IPS DF 19.7 (cell line): ENCODE measurements around the gene PEX26.
"Not testable (repeated sequence)": the region's sequence is repeated elsewhere in the genome, so short reads cannot be mapped to it uniquely, and the experiment has no call there.

ENCODE experiments used
- DNase-seq: peaks from one replicate; pipeline ENCODE4 v3.0.0-alpha.2; 2013; ENCODE audit warnings: low read depth, low spot score

The PEX26 gene

DNA sequence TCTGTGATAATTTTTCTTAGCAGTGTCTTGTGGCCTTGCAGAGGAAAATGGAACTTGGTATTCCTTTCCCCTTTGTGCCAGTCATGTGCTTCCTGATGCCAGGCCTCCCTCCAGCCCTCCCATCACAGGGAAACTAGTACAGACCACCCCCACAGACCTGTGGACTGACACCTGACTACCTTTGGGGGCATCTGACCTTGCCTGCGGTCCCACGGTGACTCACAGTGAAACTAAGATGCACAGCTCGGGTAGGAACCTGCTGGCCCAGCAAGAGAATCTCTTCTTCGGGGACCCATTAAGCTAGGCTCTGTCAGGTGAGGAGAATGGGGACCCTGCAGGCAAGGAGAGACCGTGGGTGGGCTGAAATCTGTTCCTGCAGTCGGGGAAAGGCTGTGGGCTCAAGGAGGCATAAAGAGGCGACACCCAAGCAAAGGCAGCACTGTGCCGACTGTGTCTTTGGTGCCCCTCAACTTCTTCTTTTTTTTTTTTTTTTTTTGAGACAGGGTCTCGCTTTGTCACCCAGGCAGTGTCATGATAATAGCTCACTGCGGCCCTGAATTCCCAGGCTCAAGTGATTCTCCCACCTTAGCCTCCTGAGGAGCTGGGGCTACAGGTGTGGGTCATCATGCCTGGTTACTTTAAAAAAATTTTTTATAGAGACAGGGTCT lies 20.8 kb upstream of the PEX26 start:
- DNase-seq: no peak

DNA sequence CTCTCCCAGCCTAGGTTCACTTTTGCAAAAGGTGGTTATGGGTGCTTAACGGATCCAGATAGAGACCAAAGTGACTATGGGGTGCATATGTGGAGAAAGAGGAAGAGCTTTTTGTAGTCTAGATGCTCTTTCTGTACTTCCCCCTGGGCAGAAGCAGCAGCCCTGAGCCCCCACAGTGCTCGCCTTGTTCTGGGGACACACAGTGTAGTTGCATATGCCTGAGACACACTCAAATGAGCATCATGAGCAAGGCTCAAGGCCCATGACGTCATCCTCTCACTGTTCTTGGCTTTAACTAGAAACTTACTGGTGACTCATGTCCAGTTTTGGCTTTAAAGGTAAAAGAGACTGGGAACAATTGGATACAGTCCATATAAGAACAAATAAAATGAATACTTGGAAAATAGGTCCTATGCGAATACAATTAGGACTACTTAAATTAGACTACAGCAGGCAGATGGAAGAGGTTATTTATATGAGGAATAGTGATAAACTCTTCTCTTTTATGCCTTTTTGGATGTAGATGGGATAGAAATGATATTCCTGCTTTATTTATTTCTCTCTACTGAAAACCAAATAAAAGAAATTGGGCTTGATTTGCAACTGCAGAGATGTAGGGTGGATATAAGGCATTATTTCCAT lies 20.1 kb upstream of the PEX26 start:
- no peak for DNase-seq

DNA sequence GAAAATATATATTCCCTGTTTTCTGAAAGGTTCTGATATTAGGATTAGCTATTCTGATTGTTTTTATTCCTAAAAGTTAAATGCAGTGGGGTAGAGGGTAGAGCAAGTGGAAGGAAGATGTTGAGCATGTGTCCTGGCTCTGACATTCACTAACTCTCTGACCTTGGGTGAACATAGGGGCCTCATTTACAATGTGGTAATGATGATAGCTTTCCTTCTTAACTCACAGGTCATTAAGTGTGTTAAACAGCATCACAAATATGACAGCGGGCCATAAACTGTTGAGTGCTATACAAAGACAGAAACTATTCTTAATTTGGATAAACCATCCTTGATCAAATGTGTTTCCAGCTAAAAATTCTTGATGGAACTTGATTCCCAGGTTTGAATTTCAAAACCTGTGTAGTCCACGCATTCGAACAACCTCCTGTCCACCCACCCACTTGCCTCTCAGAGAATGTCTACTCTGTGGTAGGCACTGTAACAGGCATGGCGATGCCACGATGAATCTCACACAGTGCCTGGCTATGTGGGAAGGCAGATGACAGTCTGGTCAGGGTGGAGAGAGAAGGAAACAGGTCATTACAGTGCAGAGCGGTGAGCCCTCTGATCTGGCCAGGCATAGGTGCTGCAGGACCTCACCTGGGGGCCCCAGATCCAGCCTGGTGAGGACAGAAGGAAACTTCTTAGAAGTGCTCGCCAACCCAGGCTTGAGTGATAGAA lies 19.3 kb upstream of the PEX26 start:
- DNase-seq: no peak

DNA sequence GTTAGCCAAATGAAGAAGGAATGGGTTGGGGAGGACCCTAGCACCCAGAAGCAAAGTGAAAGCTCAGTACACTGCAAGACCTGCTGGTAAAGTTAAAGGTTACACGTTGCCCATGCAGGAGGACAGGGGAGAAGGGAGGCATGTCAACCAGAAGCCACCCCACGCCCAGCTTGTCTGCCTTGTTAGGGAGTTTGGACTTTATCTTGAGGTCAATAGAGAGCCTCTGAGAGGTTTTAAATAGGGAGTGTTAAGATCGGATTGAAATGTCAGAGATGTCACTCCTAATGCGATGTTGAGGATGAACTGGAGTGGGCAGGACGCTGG lies 18.7 kb upstream of the PEX26 start:
- no peak for DNase-seq

DNA sequence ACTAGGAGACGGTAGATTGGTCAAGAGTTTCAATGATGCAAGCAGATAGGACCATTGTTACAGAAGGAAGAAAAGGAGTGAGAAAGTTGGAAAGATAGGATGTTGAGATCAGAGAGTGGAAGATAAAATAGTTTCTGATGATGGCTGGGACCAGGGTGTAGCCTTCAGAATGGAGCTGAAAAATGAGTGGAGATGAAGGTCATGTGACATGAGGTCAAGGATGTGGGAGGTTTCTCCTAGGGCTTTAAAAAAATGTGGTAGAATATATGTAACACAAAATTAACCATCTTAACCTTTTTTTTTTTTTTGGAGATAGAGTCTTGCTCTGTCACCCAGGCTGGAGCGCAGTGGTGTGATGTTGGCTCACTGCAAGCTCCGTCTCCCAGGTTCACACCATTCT lies 18.3 kb upstream of the PEX26 start:
- no peak for DNase-seq

DNA sequence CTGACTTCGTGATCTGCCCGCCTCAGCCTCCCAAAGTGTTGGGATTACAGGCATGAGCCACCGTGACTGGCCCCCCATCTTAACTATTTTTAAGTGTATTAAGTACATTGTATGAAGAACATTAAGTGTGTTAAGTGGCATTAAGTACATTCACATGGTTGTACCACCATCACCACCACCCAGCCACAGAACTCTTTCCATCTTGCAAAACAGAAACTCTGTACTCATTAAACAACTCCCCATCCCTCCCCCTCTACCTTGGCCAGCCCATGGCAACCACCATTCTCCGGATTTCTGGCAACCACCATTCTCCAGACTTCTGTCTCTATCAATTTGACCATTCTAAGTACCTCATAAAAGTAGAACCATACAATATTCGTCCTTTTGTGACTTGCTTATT lies 17.8 kb upstream of the PEX26 start:
- DNase-seq: no peak

DNA sequence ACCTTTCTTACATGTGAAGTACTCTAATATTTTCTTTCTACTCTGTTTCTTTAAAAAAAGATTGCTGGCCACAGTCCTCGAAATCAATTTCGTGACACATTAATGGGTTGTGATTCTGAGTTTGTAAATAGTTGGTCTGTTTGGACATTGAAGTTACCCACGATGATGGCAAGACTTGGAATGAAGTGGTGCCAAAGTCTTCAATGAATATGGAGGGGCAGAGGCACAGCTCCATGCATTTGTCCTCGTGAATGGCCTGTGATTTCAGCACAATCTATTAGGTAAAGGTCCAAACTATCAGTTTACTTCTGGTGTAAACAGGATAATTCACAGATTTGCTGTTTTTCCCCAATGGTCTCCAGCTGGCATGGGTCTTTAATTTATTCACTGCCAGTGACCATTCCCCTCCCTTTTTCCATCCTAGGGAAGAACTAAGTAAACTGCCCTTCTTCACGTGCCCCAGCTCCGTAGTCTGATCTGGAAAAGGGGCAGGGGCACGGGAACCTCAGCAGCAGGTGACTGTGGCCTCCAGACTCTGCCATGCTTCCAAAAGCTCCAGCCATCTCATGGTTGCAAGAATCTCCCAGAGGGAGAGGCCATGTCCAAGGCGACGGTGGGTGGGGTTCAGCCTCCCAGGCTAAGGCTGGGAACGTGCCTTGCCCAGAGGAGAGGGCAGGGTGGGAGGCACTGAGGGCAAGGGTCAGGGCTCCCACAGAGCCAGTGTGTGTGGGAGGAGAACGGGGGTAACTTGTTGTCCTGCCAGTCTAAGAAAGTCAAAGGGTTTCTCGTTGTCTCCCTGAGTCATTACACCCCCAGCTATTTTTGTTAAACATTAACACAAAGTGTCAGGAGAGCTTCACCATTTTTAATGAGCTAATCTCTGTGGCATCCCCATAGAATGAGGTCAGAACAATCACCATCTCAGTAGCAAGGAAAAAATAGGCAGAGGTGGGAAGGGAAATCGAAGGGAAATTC lies 16.9 kb upstream of the PEX26 start:
- no peak for DNase-seq

DNA sequence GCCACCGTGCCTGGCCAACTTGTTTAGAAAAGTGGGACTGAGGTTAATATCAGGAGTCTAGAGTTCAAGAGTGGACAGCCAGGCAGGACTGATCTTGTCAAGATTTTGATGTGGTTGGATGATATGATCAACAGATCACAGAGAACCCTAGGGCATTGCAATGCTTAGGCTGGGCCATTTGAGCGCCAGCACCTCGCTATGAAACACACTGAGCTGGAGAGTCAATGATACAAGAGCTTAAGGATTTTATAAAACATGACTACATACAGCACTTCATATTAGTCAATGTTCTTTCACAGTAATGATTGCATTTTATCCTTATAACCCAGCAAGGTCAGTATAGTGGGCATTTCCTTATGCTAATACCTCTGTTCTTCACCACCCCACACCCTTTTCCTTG lies 15.4 kb upstream of the PEX26 start:
- no peak for DNase-seq

DNA sequence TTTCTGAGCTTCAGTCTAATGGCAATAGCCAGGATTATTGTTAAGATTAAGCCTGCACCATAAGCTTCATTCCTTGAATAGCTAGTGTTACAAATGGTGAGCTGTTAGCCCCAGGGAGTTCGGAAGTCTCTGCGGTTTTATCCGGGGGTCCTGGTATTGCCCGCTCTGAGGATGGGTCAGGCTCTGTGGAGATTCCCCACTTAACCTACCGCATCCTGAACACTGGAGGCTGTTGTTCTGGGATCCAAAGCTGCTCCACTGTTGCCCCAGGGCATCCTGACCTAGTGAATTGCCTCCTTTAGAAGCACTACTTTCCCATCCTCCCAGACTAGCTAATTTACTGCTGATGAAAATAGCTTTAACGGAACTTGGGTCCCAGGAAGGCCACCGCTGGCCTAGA lies 14.5 kb upstream of the PEX26 start:
- DNase-seq: no peak

DNA sequence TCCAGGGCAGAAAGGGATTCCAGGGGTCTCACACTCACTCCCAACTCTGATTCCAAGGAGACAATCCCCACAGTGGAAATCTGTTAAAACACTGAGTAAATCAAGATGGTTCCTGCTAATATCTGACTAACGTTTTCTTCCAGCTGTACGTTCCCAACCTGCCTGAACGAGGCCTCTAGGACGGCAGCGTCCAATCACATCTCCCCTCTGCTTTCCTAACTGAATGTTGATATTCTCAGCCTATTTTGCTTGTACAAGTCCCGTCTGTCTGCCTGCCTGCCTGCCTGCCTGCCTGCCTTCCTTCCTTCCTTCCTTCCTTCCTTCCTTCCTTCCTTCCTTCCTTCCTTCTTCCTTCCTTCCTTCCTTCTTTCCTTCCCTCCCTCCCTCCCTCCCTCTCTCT lies 14.1 kb upstream of the PEX26 start:
- not testable (repeated sequence) for DNase-seq

DNA sequence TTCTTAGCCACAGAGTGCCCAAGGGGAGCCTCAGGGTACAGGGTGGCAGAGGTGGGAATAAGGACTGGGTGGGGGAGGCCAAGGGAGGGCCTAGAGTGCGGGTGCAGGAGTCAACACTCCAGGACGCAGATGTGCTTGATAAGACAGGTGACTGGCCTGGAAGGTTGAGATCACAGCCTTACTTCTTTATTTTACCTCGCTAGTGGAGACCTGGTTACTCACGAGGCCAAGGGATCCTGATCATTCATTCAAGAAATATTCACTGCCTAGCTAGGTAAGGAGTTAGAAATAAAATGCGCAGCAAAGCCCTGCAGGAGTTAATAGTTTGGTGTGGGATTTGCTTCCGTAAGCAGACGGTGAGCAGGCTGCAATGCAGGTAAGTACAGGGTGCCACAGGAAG lies 13.2 kb upstream of the PEX26 start:
- no peak for DNase-seq

DNA sequence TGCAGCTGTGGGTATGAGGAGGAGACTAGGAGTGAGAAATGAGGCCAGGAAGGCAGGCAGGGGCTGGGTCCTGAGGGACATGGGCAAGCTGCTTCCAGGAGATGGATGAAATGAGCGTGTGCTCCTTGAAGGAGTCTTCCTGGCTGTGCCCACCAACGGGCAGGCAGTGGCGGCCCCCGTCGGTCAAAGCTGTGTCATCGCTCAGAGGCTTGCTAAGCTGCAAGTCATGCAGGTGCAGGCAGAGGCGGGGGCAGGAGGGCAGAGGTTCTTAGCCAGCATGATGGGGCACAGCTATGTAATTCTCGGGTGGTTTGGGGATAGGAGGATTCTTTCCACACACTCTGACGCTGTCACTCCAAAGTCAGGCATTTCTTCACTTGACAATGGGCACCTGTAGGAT lies 12.5 kb upstream of the PEX26 start:
- no peak for DNase-seq

DNA sequence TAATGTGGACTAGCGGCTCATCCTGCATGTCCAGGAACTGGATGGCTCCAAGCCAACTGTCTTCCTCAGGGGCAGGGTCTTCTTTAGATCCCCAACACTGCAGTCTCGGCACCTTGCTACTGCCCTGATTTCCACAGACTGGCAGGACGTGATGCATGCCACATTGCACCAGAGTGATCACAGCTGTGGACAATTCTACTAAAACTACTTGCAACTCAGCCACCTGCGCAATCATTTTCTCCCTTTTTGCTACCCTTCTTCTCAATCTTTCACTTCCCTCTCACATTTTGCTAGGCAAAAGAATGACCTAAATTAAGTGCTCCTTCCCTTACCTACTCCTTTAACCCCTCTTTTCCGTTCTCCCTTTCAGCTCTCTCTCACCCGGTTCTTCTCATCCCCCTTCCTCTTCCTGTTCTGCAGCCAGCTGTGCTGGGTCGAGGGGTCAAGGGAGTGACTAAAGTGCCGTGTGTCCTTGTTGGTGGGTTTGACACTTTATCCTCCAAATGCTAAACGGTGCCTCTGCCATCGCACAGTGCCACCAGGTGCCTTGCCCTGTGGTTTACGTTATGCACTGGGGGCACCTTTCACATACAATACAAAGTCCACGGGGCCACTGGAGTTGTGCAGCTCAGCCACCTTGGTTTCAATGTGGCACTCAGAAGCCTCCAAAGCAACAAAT lies 11.5 kb upstream of the PEX26 start:
- no peak for DNase-seq

DNA sequence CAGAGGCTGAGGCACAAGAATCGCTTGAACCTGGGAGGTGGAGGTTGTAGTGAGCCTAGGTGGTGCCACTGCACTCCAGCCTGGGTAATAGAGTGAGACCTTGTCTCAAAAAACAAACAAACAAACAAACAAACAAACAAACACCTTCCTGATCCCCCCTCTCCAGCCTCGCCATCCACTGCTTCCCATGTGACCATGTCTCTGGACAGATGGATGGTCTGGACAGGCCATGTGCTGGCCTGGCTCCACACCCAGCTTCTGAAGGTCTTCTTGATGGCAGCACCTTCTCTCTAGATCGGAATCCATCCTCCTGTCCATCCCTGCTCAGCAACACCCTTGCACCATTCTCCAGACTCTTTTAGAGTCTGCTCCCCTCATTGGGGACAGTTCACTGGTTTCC lies 10.7 kb upstream of the PEX26 start:
- no peak for DNase-seq

DNA sequence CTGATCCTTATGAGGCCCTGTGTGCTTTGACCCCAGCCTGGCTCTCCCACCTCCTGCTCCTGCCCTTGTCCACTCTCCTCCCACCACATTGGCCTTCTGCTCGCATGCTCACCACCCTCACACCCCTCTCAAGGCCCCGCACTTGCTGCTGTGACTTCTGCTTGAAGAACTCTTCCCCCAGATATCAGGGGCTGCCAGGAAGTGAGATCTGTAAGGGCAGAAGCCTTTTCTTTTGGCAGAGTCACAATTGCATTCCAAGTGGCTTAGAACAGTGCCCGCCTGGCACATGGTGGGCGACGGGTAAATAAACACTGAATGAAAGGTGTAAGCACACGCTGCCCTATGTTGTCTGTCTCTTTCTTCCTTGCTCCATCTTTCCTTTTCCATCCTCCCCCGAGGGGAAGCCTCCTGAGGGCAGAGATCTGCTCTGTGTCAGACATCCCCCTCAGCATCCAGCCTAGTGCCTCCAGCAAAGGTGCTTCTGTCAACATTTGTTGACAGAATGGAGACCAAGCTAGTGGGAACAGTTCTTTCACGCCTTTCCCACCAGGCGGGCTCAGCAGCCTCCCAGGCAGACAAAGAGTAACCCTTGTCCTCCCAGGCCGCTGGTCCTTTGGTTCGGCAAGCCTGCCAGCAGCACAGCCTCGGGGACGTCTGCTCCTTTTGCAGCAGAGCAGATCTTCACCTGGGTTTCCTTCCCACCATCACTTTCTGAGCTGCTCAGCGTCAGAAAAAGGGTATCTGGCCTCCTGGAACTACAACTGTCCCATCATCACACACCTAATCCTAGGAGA lies 10.0 kb upstream of the PEX26 start:
- no peak for DNase-seq

DNA sequence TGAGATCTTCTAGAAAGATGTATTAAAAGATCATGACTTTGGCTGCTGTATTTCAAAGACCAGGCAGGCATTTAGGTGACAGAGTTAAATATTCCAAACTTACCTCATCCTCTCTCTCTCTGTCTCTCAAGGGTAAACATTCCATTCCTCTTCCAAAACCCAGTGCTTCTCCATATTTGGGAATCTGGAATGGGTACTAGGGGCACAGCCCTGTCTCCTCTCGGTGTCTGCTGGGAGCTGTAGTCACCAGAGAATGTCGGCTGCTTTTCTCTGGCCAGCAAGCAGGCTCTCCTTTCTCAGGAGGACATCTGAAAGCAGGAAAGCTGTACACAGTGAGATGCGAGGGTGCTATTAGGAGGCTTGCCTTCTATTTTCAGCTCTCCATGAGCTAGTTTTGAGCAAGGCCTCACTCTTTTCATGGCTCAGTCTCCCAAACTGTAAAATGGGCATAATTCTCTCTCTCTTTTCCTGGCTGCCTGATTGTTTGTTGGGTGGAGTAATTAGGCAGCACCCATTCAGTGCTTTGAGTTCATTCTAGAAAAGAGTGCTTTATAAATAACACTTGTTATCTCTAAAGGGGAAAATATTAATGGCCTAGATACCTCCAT lies 9.3 kb upstream of the PEX26 start:
- no peak for DNase-seq

DNA sequence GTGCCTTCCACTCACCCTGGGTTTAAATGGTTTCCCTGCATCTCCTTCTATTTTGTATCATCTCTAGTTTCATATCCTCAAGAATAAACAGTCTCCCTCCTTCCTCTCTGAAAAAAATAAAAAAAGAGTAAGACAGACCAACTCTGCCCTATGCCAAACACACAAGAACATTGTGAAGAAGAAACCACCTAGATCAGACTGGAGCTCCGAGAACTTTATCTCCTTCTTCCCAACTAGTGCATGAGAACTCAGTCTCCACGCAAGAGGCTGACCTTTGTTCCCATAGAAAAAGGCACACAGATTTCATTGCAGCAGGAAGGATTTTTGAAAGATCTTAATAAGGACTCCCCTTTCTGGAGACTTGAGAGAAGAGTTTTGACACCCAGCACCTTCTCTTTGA lies 8.7 kb upstream of the PEX26 start:
- no peak for DNase-seq

DNA sequence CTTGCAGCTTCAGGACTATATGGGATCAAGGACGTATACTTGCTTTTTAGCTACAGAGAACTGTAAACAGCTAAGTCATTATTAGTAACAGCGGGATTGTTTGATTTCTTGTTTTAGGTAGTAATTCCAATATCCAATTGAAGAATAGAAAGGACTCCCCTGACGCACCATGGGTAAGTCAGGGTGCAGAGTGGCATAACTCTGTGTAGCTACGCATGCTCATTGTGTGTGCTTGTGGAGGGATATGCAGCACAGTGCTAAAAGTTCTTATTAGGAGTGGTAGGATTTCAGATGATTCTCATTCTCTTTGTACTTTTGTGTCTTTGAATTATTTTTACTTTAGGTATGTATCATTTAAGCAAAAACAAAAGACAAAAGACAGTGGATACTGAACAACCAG lies 7.7 kb upstream of the PEX26 start:
- no peak for DNase-seq

DNA sequence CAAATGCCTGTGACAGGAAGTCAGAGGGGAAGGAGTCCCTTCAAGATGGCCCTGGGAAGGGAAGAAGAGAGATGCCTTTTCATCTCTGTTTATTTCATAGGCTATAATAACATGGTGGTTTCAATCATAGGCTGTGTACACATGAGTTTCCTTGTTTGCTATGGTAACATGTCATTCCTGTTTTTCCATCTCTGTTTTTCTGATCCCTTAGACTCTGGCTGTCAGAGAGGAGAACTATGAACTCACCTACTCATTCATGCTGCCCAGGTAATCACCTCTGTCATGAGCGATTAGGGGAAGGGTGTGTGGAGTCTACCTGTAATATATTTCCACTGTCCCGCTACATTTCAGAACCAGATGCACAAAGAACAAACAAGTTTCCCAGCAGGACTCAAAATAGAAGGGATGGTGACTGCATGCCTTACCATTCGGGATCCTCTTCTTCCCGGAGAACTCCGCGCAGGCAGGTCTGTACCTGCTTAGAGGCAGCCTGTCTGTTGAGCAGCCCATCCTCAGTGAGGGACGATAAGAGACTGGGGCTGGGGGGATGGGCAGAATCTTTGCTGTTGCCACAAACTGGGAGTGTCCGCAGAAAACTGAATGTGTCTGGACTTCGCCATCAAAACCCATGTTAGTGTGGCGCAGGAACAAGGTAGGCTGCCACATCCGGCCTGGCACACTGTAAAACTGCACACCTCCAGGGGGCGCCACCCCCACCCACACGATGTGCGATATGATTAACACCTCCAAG lies 7.1 kb upstream of the PEX26 start:
- DNase-seq: no peak
